Activated CD4-positive, alpha-beta memory T cell treated with anti-CD3 and anti-CD28 coated beads for 36 hours (primary cell): ENCODE measurements around the gene TAPBP. TPM values are rescaled to one million over a fixed set of nuclear protein-coding genes. Genes with fewer than 3 reads are reported as not detected.

ENCODE experiments used
- CTCF ChIA-PET: fragments of 350-600 bp; sonication (Branson Sonifier 250); formaldehyde crosslinking; loops from one replicate; lab custom pipeline; 2021; ENCODE audit warnings: antibody characterized with exemption, inconsistent platforms; lab: Charles Lee
- POLR2A ChIA-PET: fragments of 350-600 bp; sonication (Branson Sonifier 250); formaldehyde crosslinking; loops from one replicate; lab custom pipeline; 2021; ENCODE audit warnings: antibody characterized with exemption; lab: Charles Lee
- DNase-seq: peaks from one replicate; pipeline ENCODE4 v3.0.0-alpha.2; 2020
- H3K27ac Mint-ChIP-seq: one replicate; pipeline ENCODE4 v1.8.0; 2021; ENCODE audit warnings: mixed read lengths
- H3K27me3 Mint-ChIP-seq: one replicate; pipeline ENCODE4 v1.8.0; 2021; ENCODE audit warnings: mixed read lengths
- H3K36me3 Mint-ChIP-seq: one replicate; pipeline ENCODE4 v1.8.0; 2021; ENCODE audit warnings: mixed read lengths
- H3K4me1 Mint-ChIP-seq: one replicate; pipeline ENCODE4 v1.8.0; 2021; ENCODE audit warnings: low read depth, mixed read lengths
- H3K4me3 Mint-ChIP-seq: one replicate; pipeline ENCODE4 v1.8.0; 2021; ENCODE audit warnings: mild to moderate bottlenecking, mixed read lengths
- H3K9me3 Mint-ChIP-seq: one replicate; pipeline ENCODE4 v1.8.0; 2021; ENCODE audit warnings: mixed read lengths
- intact Hi-C: fragments of 100-400 bp; cut with micrococcal nuclease; formaldehyde crosslinking; loops from one replicate; pipeline ENCODE4 v1.15.1; 2023
- total RNA-seq, 2 experiments: library from RNA; stranded (reverse); gene quantifications; one replicate each; pipeline ENCODE4 v1.2.3, GENCODE V29; 2021

The TAPBP gene
- total RNA-seq, 2 experiments from 2014 or later, result 202 to 213 TPM

- Mint-ChIP-seq H3K27me3 (no peaks in the 10 kb centered on the region), H3K27ac (peak overlapping the region; percentile 95), H3K4me1 (peaks cover 73% of the 10 kb centered on the region), H3K36me3 (peaks cover 46% of the 10 kb centered on the region), H3K4me3 (peak overlapping the region; percentile 94), H3K9me3 (no peaks in the 10 kb centered on the region)
- ChIA-PET POLR2A (interaction anchor here (0.6 to 3.0 kb wide), 9 partner anchors 20 to 348 kb away, joined by 3 to 14 read pairs (median 4); partner anchors contain the start of genes RGL2, RPS18 and VPS52), CTCF (interaction anchor here (0.7 to 2.3 kb wide), 6 partner anchors 19 to 453 kb away, joined by 3 to 15 read pairs (median 6); partner anchors contain the start of genes B3GALT4 and CUTA)
- intact Hi-C loops, result loop anchor here (10.0 kb wide), 1 partner anchor 256 kb away; no protein-coding TSS in a partner anchor
- no peak for DNase-seq
Measured at GRCh38 chr6:33318426-33319073, 4.7 kb upstream of the TAPBP start.

GRCh38 chr6:33317669-33318425, 4.0 kb upstream of the TAPBP start, which contains the start of gene ZBTB22:
TSS of gene ZBTB22 (minus strand) at chr6:33317744. CDS start at chr6:33316916, 828 bp downstream.
- Mint-ChIP-seq H3K4me3 (peak within 1 kb of the TSS; percentile 94), H3K36me3 (peaks cover 52% of the 10 kb centered on the region), H3K27ac (peak within 1 kb of the TSS; percentile 95), H3K4me1 (peaks cover 71% of the 10 kb centered on the region), H3K27me3 (no peaks in the 10 kb centered on the region), H3K9me3 (no peaks in the 10 kb centered on the region)
- ChIA-PET POLR2A (interaction anchor here (0.6 to 3.0 kb wide), 10 partner anchors 19 to 347 kb away, joined by 3 to 14 read pairs (median 4); partner anchors contain the start of genes B3GALT4, RGL2, RPS18 and VPS52), CTCF (interaction anchor here (0.7 to 2.3 kb wide), 7 partner anchors 18 to 137 kb away, joined by 3 to 15 read pairs (median 4); partner anchors contain the start of genes B3GALT4, CUTA, KIFC1 and ZBTB9)
- peak; percentile 97 for DNase-seq
- intact Hi-C loops, result loop anchor here (1.0 to 10.0 kb wide), 2 partner anchors 46 to 257 kb away; partner anchors contain the start of gene RPS18

GRCh38 chr6:33317419-33317668, 3.5 kb upstream of the TAPBP start:
- H3K4me3 Mint-ChIP-seq, result peak overlapping the region; percentile 94
- POLR2A ChIA-PET, result interaction anchor here (1.0 to 3.0 kb wide), 8 partner anchors 19 to 347 kb away, joined by 3 to 14 read pairs (median 4); partner anchors contain the start of genes B3GALT4, RGL2, RPS18 and VPS52
- H3K9me3 Mint-ChIP-seq, result no peaks in the 10 kb centered on the region
- H3K36me3 Mint-ChIP-seq, result peaks cover 53% of the 10 kb centered on the region
- DNase-seq, result no peak
- peaks cover 76% of the 10 kb centered on the region for H3K4me1 Mint-ChIP-seq
- intact Hi-C loops, result loop anchor here (1.0 to 10.0 kb wide), 2 partner anchors 45 to 257 kb away; partner anchors contain the start of gene RPS18
- CTCF ChIA-PET, result interaction anchor here (0.8 to 2.3 kb wide), 4 partner anchors 18 to 75 kb away, joined by 4 to 15 read pairs (median 8); partner anchors contain the start of genes B3GALT4 and KIFC1
- H3K27me3 Mint-ChIP-seq, result no peaks in the 10 kb centered on the region
- H3K27ac Mint-ChIP-seq, result peak overlapping the region; percentile 57

- intact Hi-C loops, result loop anchor here (1.0 to 10.0 kb wide), 2 partner anchors 45 to 258 kb away; partner anchors contain the start of gene RPS18
- POLR2A ChIA-PET, result interaction anchor here (1.1 to 3.0 kb wide), 5 partner anchors 18 to 254 kb away, joined by 3 to 14 read pairs (median 7); partner anchors contain the start of genes B3GALT4, RGL2, RPS18 and VPS52
- CTCF ChIA-PET, result interaction anchor here (0.8 to 2.3 kb wide), 2 partner anchors 17 to 75 kb away, joined by 4 to 15 read pairs; partner anchors contain the start of gene KIFC1
- Mint-ChIP-seq H3K27ac (peak overlapping the region; percentile 57), H3K4me1 (peaks cover 77% of the 10 kb centered on the region), H3K36me3 (peaks cover 53% of the 10 kb centered on the region), H3K4me3 (peak overlapping the region; percentile 94), H3K27me3 (no peaks in the 10 kb centered on the region), H3K9me3 (no peaks in the 10 kb centered on the region)
- DNase-seq, result no peak
Measured at GRCh38 chr6:33316603-33317418, 2.9 kb upstream of the TAPBP start.

GRCh38 chr6:33315793-33316602, 2.1 kb upstream of the TAPBP start:
- ChIA-PET POLR2A (interaction anchor here (2.1 to 2.7 kb wide), 2 partner anchors 17 to 39 kb away, joined by 7 to 13 read pairs; partner anchors contain the start of genes B3GALT4 and RGL2), CTCF (no interaction called here)
- Mint-ChIP-seq H3K4me1 (peaks cover 74% of the 10 kb centered on the region), H3K36me3 (peaks cover 52% of the 10 kb centered on the region), H3K27me3 (no peaks in the 10 kb centered on the region), H3K9me3 (no peaks in the 10 kb centered on the region), H3K27ac (peak overlapping the region; percentile 98), H3K4me3 (peak overlapping the region; percentile 94)
- intact Hi-C loops, result loop anchor here (2.0 to 10.0 kb wide), 2 partner anchors 111 to 259 kb away; partner anchors contain the start of gene HSD17B8
- no peak for DNase-seq

GRCh38 chr6:33314943-33315792, 1.3 kb upstream of the TAPBP start:
- Mint-ChIP-seq H3K27me3 (no peaks in the 10 kb centered on the region), H3K4me3 (peak overlapping the region; percentile 96), H3K9me3 (no peaks in the 10 kb centered on the region), H3K36me3 (peaks cover 48% of the 10 kb centered on the region), H3K4me1 (peaks cover 70% of the 10 kb centered on the region), H3K27ac (peak overlapping the region; percentile 98)
- CTCF ChIA-PET, result interaction anchor here (0.6 kb wide), 1 partner anchor 24 kb away, joined by 4 read pairs; no protein-coding TSS in a partner anchor
- intact Hi-C loops, result loop anchor here (1.0 to 10.0 kb wide), 6 partner anchors 8 to 260 kb away; partner anchors contain the start of gene HSD17B8
- DNase-seq, result no peak
- POLR2A ChIA-PET, result no interaction called here

GRCh38 chr6:33314515-33314942, 651 bp upstream of the TAPBP start:
- ChIA-PET POLR2A (no interaction called here), CTCF (interaction anchor here (0.6 kb wide), 1 partner anchor 25 kb away, joined by 4 read pairs; no protein-coding TSS in a partner anchor)
- Mint-ChIP-seq H3K27me3 (no peaks in the 10 kb centered on the region), H3K27ac (peak overlapping the region; percentile 98), H3K36me3 (peaks cover 44% of the 10 kb centered on the region), H3K9me3 (no peaks in the 10 kb centered on the region), H3K4me1 (peaks cover 63% of the 10 kb centered on the region), H3K4me3 (peak overlapping the region; percentile 96)
- peak; percentile 81 for DNase-seq
- intact Hi-C loops, result loop anchor here (1.0 to 10.0 kb wide), 6 partner anchors 9 to 260 kb away; partner anchors contain the start of gene HSD17B8

- H3K9me3 Mint-ChIP-seq, result no peaks in the 10 kb centered on the region
- no peaks in the 10 kb centered on the region for H3K27me3 Mint-ChIP-seq
- DNase-seq, result peak; percentile 70
- POLR2A ChIA-PET, result interaction anchor here (0.7 to 2.7 kb wide), 7 partner anchors 14 to 469 kb away, joined by 4 to 12 read pairs (median 6); partner anchors contain the start of genes B3GALT4, PFDN6, RGL2 and RPS18
- H3K27ac Mint-ChIP-seq, result peak overlapping the region; percentile 98
- peaks cover 55% of the 10 kb centered on the region for H3K4me1 Mint-ChIP-seq
- intact Hi-C loops, result loop anchor here (1.0 to 10.0 kb wide), 4 partner anchors 24 to 262 kb away; partner anchors contain the start of genes B3GALT4, PFDN6 and WDR46
- H3K36me3 Mint-ChIP-seq, result peaks cover 43% of the 10 kb centered on the region
- H3K4me3 Mint-ChIP-seq, result peak overlapping the region; percentile 96
- CTCF ChIA-PET, result interaction anchor here (0.6 to 4.2 kb wide), 6 partner anchors 13 to 475 kb away, joined by 3 to 36 read pairs (median 3); partner anchors contain the start of genes B3GALT4, RGL2 and TAP2
Measured at GRCh38 chr6:33313105-33313708, 671 bp downstream of the TAPBP start.
